Nephron progenitor cell (in vitro differentiated cells): ENCODE data around the gene PMF1.

Experiments used
- DNase-seq: peaks from one replicate; pipeline ENCODE4 v3.0.0; 2021
- H3K27ac Mint-ChIP-seq: 2 replicates; pipeline ENCODE4 v1.8.0; 2021; ENCODE audit warnings: mild to moderate bottlenecking, moderate library complexity, mixed read lengths
- H3K27me3 Mint-ChIP-seq: 2 replicates; pipeline ENCODE4 v1.8.0; 2021; ENCODE audit warnings: mild to moderate bottlenecking, low read depth, mixed read lengths; ENCODE audit not compliant: poor library complexity
- H3K36me3 Mint-ChIP-seq: 2 replicates; pipeline ENCODE4 v1.8.0; 2021; ENCODE audit warnings: low read depth, mixed read lengths
- H3K4me1 Mint-ChIP-seq: 2 replicates; pipeline ENCODE4 v1.8.0; 2021; ENCODE audit warnings: mixed read lengths
- H3K4me3 Mint-ChIP-seq: 2 replicates; pipeline ENCODE4 v1.8.0; 2021; ENCODE audit warnings: mild to moderate bottlenecking, moderate library complexity, mixed read lengths
- H3K9me3 Mint-ChIP-seq: 2 replicates; pipeline ENCODE4 v1.8.0; 2021; ENCODE audit warnings: mild to moderate bottlenecking, moderate library complexity, mixed read lengths
- CTCF ChIP-seq: fragments of 200-600 bp; sonication (generic); IDR thresholded peaks from 2 replicates; pipeline ENCODE4 v1.5.0; 2021; ENCODE audit warnings: antibody characterized with exemption

Gene PMF1, protein sequence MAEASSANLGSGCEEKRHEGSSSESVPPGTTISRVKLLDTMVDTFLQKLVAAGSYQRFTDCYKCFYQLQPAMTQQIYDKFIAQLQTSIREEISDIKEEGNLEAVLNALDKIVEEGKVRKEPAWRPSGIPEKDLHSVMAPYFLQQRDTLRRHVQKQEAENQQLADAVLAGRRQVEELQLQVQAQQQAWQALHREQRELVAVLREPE

GRCh38 chr1:156212833-156213643 is at the start of gene PMF1:
Gene PMF1, plus strand, starts transcription at chr1:156213007. Its CDS starts 9 bp downstream, at chr1:156213016.
- no peak for TF ChIP-seq CTCF
- Mint-ChIP-seq H3K4me3 (peak within 1 kb of the TSS; percentile 96), H3K27me3 (no peaks in the 10 kb centered on the region), H3K36me3 (peaks cover 24% of the 10 kb centered on the region), H3K27ac (peak within 1 kb of the TSS; percentile 100), H3K4me1 (peaks cover 20% of the 10 kb centered on the region), H3K9me3 (no peaks in the 10 kb centered on the region)
- peak; percentile 97 for DNase-seq

- H3K36me3 Mint-ChIP-seq, result peaks cover 13% of the 10 kb centered on the region
- DNase-seq, result no peak
- peaks cover 29% of the 10 kb centered on the region for H3K4me1 Mint-ChIP-seq
- H3K9me3 Mint-ChIP-seq, result peaks cover 23% of the 10 kb centered on the region
- H3K4me3 Mint-ChIP-seq, result no peak overlapping the region
- H3K27me3 Mint-ChIP-seq, result peaks cover 7% of the 10 kb centered on the region
- no peak overlapping the region for H3K27ac Mint-ChIP-seq
- TF ChIP-seq CTCF, result no peak
Observed at GRCh38 chr1:156163712-156164111, 49.1 kb upstream of the PMF1 start.

GRCh38 chr1:156164125-156164831 is 48.5 kb upstream of the PMF1 start:
- H3K27ac Mint-ChIP-seq, result no peak overlapping the region
- H3K4me1 Mint-ChIP-seq, result peaks cover 23% of the 10 kb centered on the region
- TF ChIP-seq CTCF, result no peak
- H3K27me3 Mint-ChIP-seq, result peaks cover 7% of the 10 kb centered on the region
- no peak for DNase-seq
- H3K4me3 Mint-ChIP-seq, result no peak overlapping the region
- H3K9me3 Mint-ChIP-seq, result peaks cover 23% of the 10 kb centered on the region
- peaks cover 13% of the 10 kb centered on the region for H3K36me3 Mint-ChIP-seq

DNA sequence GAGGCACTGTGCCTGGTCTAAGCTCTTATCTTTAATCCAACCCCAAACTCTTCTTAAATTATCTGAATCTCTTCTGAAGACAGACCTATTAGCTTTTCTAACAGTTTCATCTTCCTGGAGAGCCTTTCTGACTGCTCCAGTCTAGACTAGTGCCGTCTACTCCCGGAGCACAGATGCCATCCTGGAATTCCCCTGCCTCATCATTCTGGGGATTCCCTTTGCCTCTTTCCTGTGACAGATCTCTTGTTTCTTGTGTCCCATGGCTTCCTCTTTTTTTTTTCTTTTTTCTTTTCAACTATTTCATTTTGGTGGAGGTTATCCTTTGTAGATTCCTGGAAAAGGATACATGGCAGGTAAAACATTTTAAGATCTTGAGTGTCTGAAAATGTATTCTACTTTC is 47.7 kb upstream of the PMF1 start:
- Mint-ChIP-seq H3K4me1 (peaks cover 15% of the 10 kb centered on the region), H3K36me3 (peaks cover 13% of the 10 kb centered on the region), H3K4me3 (no peak overlapping the region), H3K9me3 (peaks cover 23% of the 10 kb centered on the region), H3K27me3 (peaks cover 7% of the 10 kb centered on the region), H3K27ac (no peak overlapping the region)
- DNase-seq, result no peak
- TF ChIP-seq CTCF, result no peak

- H3K4me3 Mint-ChIP-seq, result no peak overlapping the region
- no peak for DNase-seq
- H3K27ac Mint-ChIP-seq, result no peak overlapping the region
- no peaks in the 10 kb centered on the region for H3K4me1 Mint-ChIP-seq
- H3K9me3 Mint-ChIP-seq, result peaks cover 23% of the 10 kb centered on the region
- no peak for TF ChIP-seq CTCF
- peaks cover 10% of the 10 kb centered on the region for H3K27me3 Mint-ChIP-seq
- peaks cover 13% of the 10 kb centered on the region for H3K36me3 Mint-ChIP-seq
Observed at GRCh38 chr1:156167536-156167935, 45.3 kb upstream of the PMF1 start.
